B cell (primary cell): ENCODE results near the gene TRIM27. TPM values are rescaled to one million over a fixed set of nuclear protein-coding genes. Genes with fewer than 3 reads are reported as not detected.

Source experiments
- ATAC-seq: fragments of 200-7000 bp; cut with Tn5 transposase; one replicate; pipeline ENCODE4 v1.10.0; 2021; ENCODE audit warnings: low read depth, mild to moderate bottlenecking, moderate number of reproducible peaks, moderate library complexity
- CTCF ChIA-PET: fragments of 350-600 bp; sonication (Branson Sonifier 250); formaldehyde crosslinking; loops from one replicate; lab custom pipeline; 2021; ENCODE audit warnings: antibody characterized with exemption, inconsistent platforms; lab: Charles Lee
- POLR2A ChIA-PET: fragments of 350-600 bp; sonication (Branson Sonifier 250); formaldehyde crosslinking; loops from one replicate; lab custom pipeline; 2021; ENCODE audit warnings: antibody characterized with exemption; lab: Charles Lee
- DNase-seq: peaks from one replicate; pipeline ENCODE4 v3.0.0; 2013
- H2AFZ ChIP-seq: 2 replicates; pipeline ENCODE4 v1.6.1; 2012; ENCODE audit warnings: mild to moderate bottlenecking, low read depth, low read length; ENCODE audit not compliant: insufficient read depth, poor library complexity, severe bottlenecking
- H3K27ac ChIP-seq, 2 donors: 1 replicate in 1 of 2; 2 replicates in 1 of 2; pipeline ENCODE4 v1.5.1; 2012 to 2013; ENCODE audit warnings: low read length in 2 of 2, mild to moderate bottlenecking in 2 of 2, moderate library complexity in 1 of 2
- H3K27me3 ChIP-seq, 4 experiments: fragments of 200-600 bp in 1 of 4; sonication (generic) in 1 of 4; replicated peaks in 1 of 4; 1 replicate in 2 of 4; 2 replicates in 2 of 4; pipeline versions ENCODE4 v1.6.1 to v1.7.0; 2013 to 2016; ENCODE audit warnings: low read length in 3 of 4, mild to moderate bottlenecking in 2 of 4, mixed read lengths in 1 of 4, moderate library complexity in 1 of 4; ENCODE audit not compliant: insufficient read depth in 4 of 4, control insufficient read depth in 3 of 4; ENCODE audit errors: control extremely low read depth in 1 of 4
- H3K36me3 ChIP-seq, 2 experiments: replicated peaks in 1 of 2; 1 replicate in 1 of 2; 2 replicates in 1 of 2; pipeline versions ENCODE4 v1.6.1 to v1.7.1; 2013; ENCODE audit warnings: low read length in 1 of 2; ENCODE audit not compliant: insufficient read depth in 2 of 2, control insufficient read depth in 1 of 2; ENCODE audit errors: control extremely low read depth in 1 of 2, extremely low read depth in 1 of 2
- H3K4me1 ChIP-seq, 2 donors: fragments of 200-600 bp in 1 of 2; sonication (generic) in 1 of 2; 1 replicate in 1 of 2; 2 replicates in 1 of 2; pipeline versions ENCODE4 v1.5.1 to v1.6.1; 2013 to 2017; ENCODE audit warnings: low read length in 2 of 2; ENCODE audit not compliant: control insufficient read depth in 2 of 2, insufficient read depth in 2 of 2
- H3K4me2 ChIP-seq: replicated peaks from 2 replicates; pipeline ENCODE3; 2012; ENCODE audit warnings: mild to moderate bottlenecking, low read depth, low read length; ENCODE audit not compliant: poor library complexity, severe bottlenecking
- H3K4me3 ChIP-seq, 5 experiments: fragments of 200-600 bp in 1 of 5; sonication (generic) in 1 of 5; 1 replicate in 3 of 5; 2 replicates in 2 of 5; pipeline versions ENCODE4 v1.5.1 to v1.7.0; 2011 to 2016; ENCODE audit warnings: low read length in 4 of 5, mild to moderate bottlenecking in 4 of 5, low read depth in 2 of 5, control low read depth in 1 of 5, moderate library complexity in 1 of 5; ENCODE audit not compliant: insufficient read depth in 1 of 5; ENCODE audit errors: control extremely low read depth in 1 of 5, extremely low read depth in 1 of 5
- H3K79me2 ChIP-seq: fragments of 200-600 bp; sonication (generic); one replicate; pipeline ENCODE4 v1.6.0; 2016; ENCODE audit warnings: low read length; ENCODE audit not compliant: control insufficient read depth, insufficient read depth
- H3K9ac ChIP-seq: fragments of 200-600 bp; sonication (generic); 2 replicates; pipeline ENCODE4 v1.6.1; 2017; ENCODE audit warnings: mild to moderate bottlenecking, low read length, moderate library complexity
- H3K9me3 ChIP-seq, 3 donors: one replicate each; pipeline versions ENCODE4 v1.6.1 to v1.7.1; 2013; ENCODE audit warnings: low read length in 2 of 3; ENCODE audit not compliant: control insufficient read depth in 2 of 3, insufficient read depth in 1 of 3; ENCODE audit errors: control extremely low read depth in 1 of 3
- H4K20me1 ChIP-seq: 2 replicates; pipeline ENCODE4 v1.6.0; 2012; ENCODE audit warnings: mild to moderate bottlenecking, low read length; ENCODE audit not compliant: insufficient read depth, control insufficient read depth, poor library complexity, severe bottlenecking
- H3K27ac Mint-ChIP-seq: one replicate; pipeline ENCODE4 v1.8.0; 2021; ENCODE audit warnings: mixed read lengths
- H3K27me3 Mint-ChIP-seq: one replicate; pipeline ENCODE4 v1.8.0; 2021; ENCODE audit warnings: mixed read lengths
- H3K4me1 Mint-ChIP-seq: one replicate; pipeline ENCODE4 v1.8.0; 2021; ENCODE audit warnings: mixed read lengths
- H3K4me3 Mint-ChIP-seq: one replicate; pipeline ENCODE4 v1.8.0; 2021; ENCODE audit warnings: mixed read lengths
- H3K9me3 Mint-ChIP-seq: one replicate; pipeline ENCODE4 v1.8.0; 2022; ENCODE audit warnings: mixed read lengths; ENCODE audit not compliant: insufficient read depth
- CTCF ChIP-seq: fragments of 200-600 bp; IDR thresholded peaks from one replicate; pipeline ENCODE4 v1.8.0; 2022; ENCODE audit warnings: antibody characterized with exemption, mild to moderate bottlenecking
- EZH2 ChIP-seq: IDR thresholded peaks from 2 replicates; pipeline ENCODE4 v1.6.1; 2012; ENCODE audit warnings: borderline replicate concordance, low read depth, mild to moderate bottlenecking, moderate library complexity, low read length; ENCODE audit not compliant: insufficient read depth, poor library complexity, severe bottlenecking
- WGBS: methylation state at CpG from one replicate; pipeline ENCODE4 v1.1.5; 2013; ENCODE audit warnings: missing lambda C conversion rate; ENCODE audit not compliant: insufficient coverage; 5-methylcytosine and 5-hydroxymethylcytosine counted together
- intact Hi-C: fragments of 100-400 bp; cut with micrococcal nuclease; formaldehyde crosslinking; loops from one replicate; pipeline ENCODE4 v1.10.0; 2022
- polyA plus RNA-seq: library from polyadenylated mRNA; depleted of rRNA; stranded (reverse); fragments of >200 nt; gene quantifications from 2 replicates; pipeline ENCODE4 v1.2.3, GENCODE V29; 2012
- total RNA-seq, 2 donors: library from RNA; stranded (reverse); fragments of 120-200 nt in 1 of 2; gene quantifications; 1 replicate in 1 of 2; 2 replicates in 1 of 2; pipeline versions ENCODE4 v1.2.3 to v1.2.4, GENCODE V29; 2013 to 2022

TRIM27 gene
- total and polyA plus RNA-seq, 2 donors (not counting 1 experiment from before 2014, with no cell fraction given): 48.3 to 70.0 TPM

- H3K4me1 ChIP-seq: peaks cover 23 to 30% of the 10 kb centered on the region in 2 donors
- peak overlapping the region; percentile 90 for H3K4me3 Mint-ChIP-seq
- ATAC-seq (no peak), DNase-seq (peak; percentile 11)
- peaks cover 69% of the 10 kb centered on the region for H3K79me2 ChIP-seq
- H3K4me1 Mint-ChIP-seq: peaks cover 39% of the 10 kb centered on the region
- H3K4me2 ChIP-seq: peak overlapping the region; percentile 79
- peak overlapping the region; percentile 80 for H3K9ac ChIP-seq
- peak overlapping the region; percentile 89 for H2AFZ ChIP-seq
- H3K9me3 ChIP-seq: no peaks in the 10 kb centered on the region
- WGBS: 53% methylated on average over 4 of the region's 10 CpGs
- ChIA-PET POLR2A (interaction anchor here (0.5 to 3.7 kb wide), 9 partner anchors 8 to 1745 kb away, joined by 3 to 41 read pairs (median 4); no protein-coding TSS in a partner anchor), CTCF (interaction anchor here (0.6 to 1.9 kb wide), 6 partner anchors 16 to 1842 kb away, joined by 3 to 9 read pairs (median 4); no protein-coding TSS in a partner anchor)
- H3K9me3 Mint-ChIP-seq: no peaks in the 10 kb centered on the region
- no peak for TF ChIP-seq CTCF
- TF ChIP-seq EZH2: no peak
- H3K36me3 ChIP-seq: peaks cover 2 to 45% of the 10 kb centered on the region in 2 experiments
- H3K27ac ChIP-seq: peak overlapping the region; percentile 81 to 83
- no peaks in the 10 kb centered on the region for H3K27me3 ChIP-seq
- intact Hi-C loops: loop anchor here (5.0 kb wide), 1 partner anchor 95 kb away; no protein-coding TSS in a partner anchor
- H3K27me3 Mint-ChIP-seq: no peaks in the 10 kb centered on the region
- H4K20me1 ChIP-seq: peaks cover 37% of the 10 kb centered on the region
- H3K27ac Mint-ChIP-seq: peak overlapping the region; percentile 97
- H3K4me3 ChIP-seq: peak overlapping the region; percentile 71 to 97 (median 92)
Observed at GRCh38 chr6:28922004-28922820, 1.6 kb downstream of the TRIM27 start.

- Histone ChIP-seq H2AFZ (no peak overlapping the region), H3K36me3 (peaks cover 2 to 61% of the 10 kb centered on the region in 2 experiments), H3K4me1 (peaks cover 23 to 30% of the 10 kb centered on the region in 2 donors), H3K4me2 (no peak overlapping the region), H4K20me1 (peaks cover 37% of the 10 kb centered on the region), H3K9ac (no peak overlapping the region), H3K9me3 (no peaks in the 10 kb centered on the region), H3K27me3 (no peaks in the 10 kb centered on the region), H3K27ac (no peak overlapping the region), H3K79me2 (peaks cover 78% of the 10 kb centered on the region), H3K4me3 (no peak overlapping the region)
- ChIA-PET POLR2A (no interaction called here), CTCF (no interaction called here)
- WGBS: no CpG with 5 or more reads among the region's 1 CpG
- H3K27ac Mint-ChIP-seq: no peak overlapping the region
- no peaks in the 10 kb centered on the region for H3K27me3 Mint-ChIP-seq
- H3K4me1 Mint-ChIP-seq: peaks cover 39% of the 10 kb centered on the region
- peak overlapping the region; percentile 21 for H3K4me3 Mint-ChIP-seq
- no peaks in the 10 kb centered on the region for H3K9me3 Mint-ChIP-seq
- TF ChIP-seq CTCF (no peak), EZH2 (no peak)
- intact Hi-C loops: loop anchor here (5.0 kb wide), 1 partner anchor 97 kb away; no protein-coding TSS in a partner anchor
- DNase-seq (no peak), ATAC-seq (no peak)
Observed at GRCh38 chr6:28920281-28920680, 3.5 kb downstream of the TRIM27 start.
